Ectodermal cell (in vitro differentiated cells): ENCODE measurements around the gene CHI3L1.

Experiments
- H3K27ac ChIP-seq: 2 replicates; pipeline ENCODE4 v1.7.0; 2013; ENCODE audit warnings: mild to moderate bottlenecking, low read depth, low read length; ENCODE audit not compliant: insufficient read depth, poor library complexity, severe bottlenecking
- H3K27me3 ChIP-seq: 2 replicates; pipeline ENCODE4 v1.7.0; 2013; ENCODE audit warnings: mild to moderate bottlenecking, low read length; ENCODE audit not compliant: insufficient read depth, control insufficient read depth, poor library complexity, severe bottlenecking
- H3K36me3 ChIP-seq: one replicate; pipeline ENCODE4 v1.7.0; 2013; ENCODE audit warnings: low read length; ENCODE audit not compliant: control insufficient read depth, insufficient read depth
- H3K4me1 ChIP-seq: one replicate; pipeline ENCODE4 v1.7.0; 2013; ENCODE audit warnings: low read length; ENCODE audit not compliant: control insufficient read depth, insufficient read depth
- H3K4me3 ChIP-seq: 2 replicates; pipeline ENCODE4 v1.7.0; 2013; ENCODE audit warnings: low read depth, low read length, control low read depth; ENCODE audit not compliant: insufficient read depth
- H3K9me3 ChIP-seq: 2 replicates; pipeline ENCODE4 v1.7.0; 2013; ENCODE audit warnings: mild to moderate bottlenecking, low read length, moderate library complexity; ENCODE audit not compliant: control insufficient read depth
- WGBS, 2 experiments: methylation state at CpG; one replicate each; pipeline ENCODE4 v1.1.7; 2013; ENCODE audit warnings: missing lambda C conversion rate in 2 of 2; 5-methylcytosine and 5-hydroxymethylcytosine counted together

CHI3L1 gene

GRCh38 chr1:203136409-203137042 is 50.0 kb downstream of the CHI3L1 start:
- Histone ChIP-seq H3K27ac (no peak overlapping the region), H3K27me3 (no peaks in the 10 kb centered on the region), H3K4me1 (peaks cover 18% of the 10 kb centered on the region), H3K36me3 (no peaks in the 10 kb centered on the region), H3K9me3 (no peaks in the 10 kb centered on the region), H3K4me3 (no peak overlapping the region)
- 86 to 100% methylated on average over 1 of the region's 1 CpG for WGBS, 2 experiments

DNA sequence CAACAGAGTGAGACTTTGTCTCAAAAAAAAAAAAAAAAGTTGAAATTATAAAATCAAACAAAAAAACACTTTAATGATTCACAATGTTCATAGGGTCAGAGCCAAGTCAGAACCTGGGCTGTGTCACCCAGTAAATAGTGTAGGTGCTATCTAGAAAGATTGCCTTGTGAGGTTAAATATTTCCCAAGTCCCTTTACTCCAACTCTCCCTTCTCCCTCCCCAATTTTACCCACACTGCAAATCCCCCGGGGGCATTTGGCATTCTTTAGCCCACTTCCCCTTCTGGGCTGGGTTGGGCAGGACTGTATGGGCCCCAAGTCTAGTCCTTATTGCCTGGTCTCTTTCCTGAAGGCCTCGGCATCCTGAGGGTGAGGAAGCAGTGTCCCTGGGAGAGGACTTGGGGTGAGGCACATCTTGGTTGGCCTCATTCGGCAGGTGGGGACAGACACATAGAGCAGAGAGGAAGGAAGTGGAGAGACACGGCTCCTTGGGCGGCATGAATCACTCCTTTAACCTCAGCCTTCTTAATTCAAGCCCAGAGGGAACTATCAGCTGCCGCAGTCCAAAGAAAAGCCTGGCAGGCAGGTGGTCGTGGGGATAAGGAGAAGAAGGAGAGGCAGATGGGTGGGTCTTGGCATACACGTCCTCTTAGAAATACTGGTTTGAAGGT is 50.7 kb downstream of the CHI3L1 start:
- Histone ChIP-seq H3K4me1 (peaks cover 13% of the 10 kb centered on the region), H3K27ac (no peak overlapping the region), H3K36me3 (no peaks in the 10 kb centered on the region), H3K27me3 (no peaks in the 10 kb centered on the region), H3K4me3 (no peak overlapping the region), H3K9me3 (no peaks in the 10 kb centered on the region)
- 80 to 81% methylated on average over 8 of the region's 8 CpGs for WGBS, 2 experiments

- H3K4me1 ChIP-seq, result peaks cover 9% of the 10 kb centered on the region
- peaks cover 3% of the 10 kb centered on the region for H3K27me3 ChIP-seq
- H3K36me3 ChIP-seq, result no peaks in the 10 kb centered on the region
- 78 to 82% methylated on average over 11 to 12 of the region's 12 CpGs for WGBS, 2 experiments
- H3K27ac ChIP-seq, result no peak overlapping the region
- no peaks in the 10 kb centered on the region for H3K9me3 ChIP-seq
- no peak overlapping the region for H3K4me3 ChIP-seq
Observed at GRCh38 chr1:203133970-203134725, 52.4 kb downstream of the CHI3L1 start.

GRCh38 chr1:203131548-203132200 is 54.8 kb downstream of the CHI3L1 start:
- no peak overlapping the region for H3K27ac ChIP-seq
- no peaks in the 10 kb centered on the region for H3K36me3 ChIP-seq
- H3K9me3 ChIP-seq, result no peaks in the 10 kb centered on the region
- WGBS, 2 experiments, result 93 to 95% methylated on average over 9 of the region's 9 CpGs
- H3K4me3 ChIP-seq, result no peak overlapping the region
- peaks cover 28% of the 10 kb centered on the region for H3K27me3 ChIP-seq
- peaks cover 21% of the 10 kb centered on the region for H3K4me1 ChIP-seq

DNA sequence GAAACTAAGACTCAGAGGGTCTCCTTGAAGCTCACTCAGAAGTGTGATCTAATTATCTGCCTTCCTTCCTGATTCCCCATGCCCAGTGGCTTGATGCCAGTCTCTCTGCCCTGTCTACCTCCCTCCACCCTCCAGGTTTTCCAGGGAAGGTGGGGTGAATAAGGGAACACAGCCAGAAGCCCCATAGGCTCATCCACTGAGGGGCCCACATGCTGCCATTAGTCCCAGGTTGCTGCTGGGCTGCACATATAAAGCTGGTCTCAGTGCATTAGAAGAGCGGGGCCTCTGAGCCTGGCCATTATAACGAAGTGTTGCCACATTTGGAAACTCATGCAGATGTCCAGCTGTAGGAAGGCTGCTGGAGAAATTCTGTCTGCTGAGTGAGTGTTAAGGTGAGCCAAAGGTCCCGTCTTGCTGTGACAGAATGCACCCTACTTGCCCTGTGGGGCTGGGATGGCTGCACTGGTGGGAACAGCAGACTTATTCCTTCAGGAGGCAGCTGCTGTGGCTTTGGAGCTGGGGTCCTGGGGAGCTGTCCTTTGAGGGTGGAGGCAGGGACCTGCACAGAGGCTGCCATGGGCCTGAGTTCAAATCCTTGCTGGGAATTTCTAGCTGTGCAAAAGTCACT is 56.0 kb downstream of the CHI3L1 start:
- no peaks in the 10 kb centered on the region for H3K36me3 ChIP-seq
- 93 to 95% methylated on average over 3 of the region's 3 CpGs for WGBS, 2 experiments
- H3K4me1 ChIP-seq, result peaks cover 25% of the 10 kb centered on the region
- peaks cover 32% of the 10 kb centered on the region for H3K27me3 ChIP-seq
- H3K9me3 ChIP-seq, result no peaks in the 10 kb centered on the region
- no peak overlapping the region for H3K27ac ChIP-seq
- no peak overlapping the region for H3K4me3 ChIP-seq

DNA sequence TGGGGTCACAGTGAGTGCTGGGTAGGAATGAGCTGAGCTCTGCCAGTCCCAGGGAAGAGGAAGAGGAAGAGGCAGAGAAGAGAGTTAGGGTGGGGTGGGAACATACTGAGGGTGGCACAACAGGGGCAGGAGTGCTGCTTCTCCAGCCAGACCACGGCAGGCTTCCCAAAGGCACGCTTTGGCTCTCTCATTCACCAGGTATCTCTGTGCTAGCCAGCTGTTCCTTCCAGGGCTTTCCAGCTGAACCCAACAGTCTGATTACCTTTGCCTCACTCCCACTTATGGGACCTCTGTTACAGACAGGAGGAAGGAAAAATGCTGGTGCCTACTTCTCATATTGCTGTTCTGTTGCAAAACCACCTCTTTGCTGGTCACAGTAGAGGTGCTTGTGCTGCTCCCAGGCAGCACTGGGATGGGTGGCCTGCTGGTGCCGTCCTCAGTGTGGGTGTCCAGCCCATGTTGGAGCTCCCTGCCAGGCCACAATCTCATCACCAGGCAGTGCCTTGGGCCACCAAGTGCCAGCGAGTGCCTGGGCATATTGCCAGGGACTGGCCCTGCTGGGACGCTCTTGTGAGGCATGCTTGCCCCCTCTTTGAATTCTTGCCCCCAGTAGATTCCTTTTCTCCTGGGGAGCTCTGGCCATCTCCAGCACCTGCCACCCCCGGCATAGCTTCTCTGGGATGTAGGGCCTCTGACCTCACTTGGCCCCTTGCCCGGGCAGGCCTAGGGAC is 56.8 kb downstream of the CHI3L1 start:
- Histone ChIP-seq H3K27me3 (peaks cover 35% of the 10 kb centered on the region), H3K36me3 (no peaks in the 10 kb centered on the region), H3K4me1 (peaks cover 25% of the 10 kb centered on the region), H3K27ac (no peak overlapping the region), H3K9me3 (no peaks in the 10 kb centered on the region), H3K4me3 (no peak overlapping the region)
- WGBS, 2 experiments, result 91 to 92% methylated on average over 7 of the region's 7 CpGs
